Calu3 (cell line): ENCODE measurements around the gene TBC1D9. TPM values are rescaled to one million over a fixed set of nuclear protein-coding genes. Genes with fewer than 3 reads are reported as not detected.

ENCODE experiments used
- BruUV-seq: library from RNA; stranded (reverse); fragments of 400-500 nt; replicated peaks from 2 replicates; lab custom pipeline; 2021; lab: Mats Ljungman, UMichigan
- CTCF ChIA-PET: fragments of 300-600 bp; sonication (Branson Sonifier 250); formaldehyde crosslinking; loops from one replicate; lab custom pipeline; 2022; ENCODE audit warnings: antibody characterized with exemption; lab: Charles Lee
- DNase-seq: peaks from one replicate; pipeline ENCODE4 v3.0.0; 2022
- H3K27ac Mint-ChIP-seq: one replicate; pipeline ENCODE4 v1.8.0; 2022; ENCODE audit warnings: mixed read lengths; ENCODE audit not compliant: unreplicated experiment
- H3K27me3 Mint-ChIP-seq: one replicate; pipeline ENCODE4 v1.8.0; 2022; ENCODE audit warnings: mixed read lengths; ENCODE audit not compliant: unreplicated experiment
- H3K36me3 Mint-ChIP-seq: one replicate; pipeline ENCODE4 v1.8.0; 2022; ENCODE audit warnings: mild to moderate bottlenecking, moderate library complexity, mixed read lengths; ENCODE audit not compliant: insufficient read depth, unreplicated experiment
- H3K4me1 Mint-ChIP-seq: one replicate; pipeline ENCODE4 v1.8.0; 2022; ENCODE audit warnings: mild to moderate bottlenecking, low read depth, mixed read lengths; ENCODE audit not compliant: unreplicated experiment
- H3K4me3 Mint-ChIP-seq: one replicate; pipeline ENCODE4 v1.8.0; 2022; ENCODE audit warnings: mild to moderate bottlenecking, low read depth, moderate library complexity, mixed read lengths; ENCODE audit not compliant: unreplicated experiment
- H3K9me3 Mint-ChIP-seq: one replicate; pipeline ENCODE4 v1.8.0; 2022; ENCODE audit warnings: low read depth, mixed read lengths; ENCODE audit not compliant: unreplicated experiment
- intact Hi-C: fragments of 100-400 bp; cut with micrococcal nuclease; formaldehyde crosslinking; loops from one replicate; pipeline ENCODE4 v1.10.0; 2022; ENCODE audit not compliant: unreplicated experiment
- total RNA-seq: library from RNA; stranded (reverse); gene quantifications from 2 replicates; pipeline ENCODE4 v1.2.3, GENCODE V29; 2022
- TF ChIP-seq, protein P1 (sequence below): fragments of 200-600 bp; IDR thresholded peaks from one replicate; pipeline ENCODE4 v1.8.0; 2022; ENCODE audit warnings: antibody characterized with exemption; ENCODE audit not compliant: unreplicated experiment

The TBC1D9 gene
- total RNA-seq, 1 experiment from 2014 or later: 9.4 TPM

DNA sequence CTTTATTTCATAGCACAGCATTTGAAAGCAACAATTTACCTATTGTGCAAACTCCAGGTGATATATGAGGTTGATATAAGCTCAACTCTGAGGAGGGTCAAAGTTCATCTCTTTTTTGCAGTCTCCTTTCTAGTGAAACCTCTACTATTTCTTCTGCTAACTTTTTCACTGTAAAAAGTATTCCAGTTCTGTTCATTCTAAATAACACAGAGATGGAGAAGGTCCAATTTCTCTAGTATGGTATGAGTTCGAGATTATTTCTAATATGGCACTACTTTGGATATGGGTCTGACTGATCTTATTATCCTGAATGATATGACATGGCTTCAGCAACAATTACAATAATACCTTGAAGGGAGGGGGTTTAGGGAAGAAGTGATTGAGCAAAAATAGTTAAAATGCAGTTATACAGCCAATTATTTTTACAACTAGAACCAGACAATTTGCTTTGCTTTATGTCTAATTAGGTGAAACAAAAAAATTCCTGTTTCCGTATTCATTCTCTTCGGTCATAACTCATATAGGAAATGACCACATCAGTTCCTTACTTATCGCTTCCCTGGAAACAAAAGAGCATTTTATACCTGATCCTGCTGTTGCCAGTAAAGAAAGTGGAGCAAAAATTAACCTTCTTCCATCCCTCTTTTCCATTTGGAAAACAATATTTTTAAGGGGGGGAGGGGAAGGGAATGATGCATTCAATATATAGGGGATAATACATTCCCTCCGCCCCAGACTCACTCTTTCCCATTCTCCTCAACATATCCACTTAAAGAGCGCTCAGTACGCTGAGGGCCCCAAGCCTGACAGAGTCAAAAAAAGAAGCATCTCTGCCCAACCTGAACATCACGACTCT, 1.0 kb downstream of the TBC1D9 start:
- Mint-ChIP-seq H3K4me1 (peaks cover 8% of the 10 kb centered on the region), H3K27ac (no peak overlapping the region), H3K4me3 (peak overlapping the region; percentile 72), H3K27me3 (no peaks in the 10 kb centered on the region), H3K9me3 (no peaks in the 10 kb centered on the region), H3K36me3 (peaks cover 21% of the 10 kb centered on the region)
- CTCF ChIA-PET: no interaction called here
- TF ChIP-seq, protein P1, sequence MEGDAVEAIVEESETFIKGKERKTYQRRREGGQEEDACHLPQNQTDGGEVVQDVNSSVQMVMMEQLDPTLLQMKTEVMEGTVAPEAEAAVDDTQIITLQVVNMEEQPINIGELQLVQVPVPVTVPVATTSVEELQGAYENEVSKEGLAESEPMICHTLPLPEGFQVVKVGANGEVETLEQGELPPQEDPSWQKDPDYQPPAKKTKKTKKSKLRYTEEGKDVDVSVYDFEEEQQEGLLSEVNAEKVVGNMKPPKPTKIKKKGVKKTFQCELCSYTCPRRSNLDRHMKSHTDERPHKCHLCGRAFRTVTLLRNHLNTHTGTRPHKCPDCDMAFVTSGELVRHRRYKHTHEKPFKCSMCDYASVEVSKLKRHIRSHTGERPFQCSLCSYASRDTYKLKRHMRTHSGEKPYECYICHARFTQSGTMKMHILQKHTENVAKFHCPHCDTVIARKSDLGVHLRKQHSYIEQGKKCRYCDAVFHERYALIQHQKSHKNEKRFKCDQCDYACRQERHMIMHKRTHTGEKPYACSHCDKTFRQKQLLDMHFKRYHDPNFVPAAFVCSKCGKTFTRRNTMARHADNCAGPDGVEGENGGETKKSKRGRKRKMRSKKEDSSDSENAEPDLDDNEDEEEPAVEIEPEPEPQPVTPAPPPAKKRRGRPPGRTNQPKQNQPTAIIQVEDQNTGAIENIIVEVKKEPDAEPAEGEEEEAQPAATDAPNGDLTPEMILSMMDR: no peak
- TSS peak; percentile 52 for BruUV-seq
- no peak for DNase-seq
- intact Hi-C loops: no loop called here

DNA sequence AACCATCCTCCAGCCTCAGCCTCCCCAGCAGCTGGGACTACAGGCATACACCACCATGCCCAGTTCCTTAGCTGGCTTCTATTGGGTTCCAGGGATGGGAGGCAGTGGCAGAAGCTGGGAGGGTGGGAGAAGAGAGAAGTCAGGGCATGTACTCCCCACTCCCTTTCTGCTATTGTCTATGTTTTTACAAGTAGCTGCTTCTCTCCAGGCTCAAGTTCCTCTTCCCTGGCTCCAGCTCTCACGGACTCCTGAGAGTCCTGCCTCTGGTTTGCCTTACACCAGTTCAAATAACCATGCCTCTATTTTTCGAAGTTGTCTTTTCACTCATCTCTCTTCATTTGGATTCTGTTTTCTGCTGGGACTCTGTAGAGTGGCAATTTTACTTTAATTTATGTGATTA, 2.9 kb downstream of the TBC1D9 start:
- no peak for DNase-seq
- Mint-ChIP-seq H3K4me1 (peaks cover 8% of the 10 kb centered on the region), H3K4me3 (no peak overlapping the region), H3K9me3 (peaks cover 3% of the 10 kb centered on the region), H3K36me3 (peaks cover 21% of the 10 kb centered on the region), H3K27me3 (no peaks in the 10 kb centered on the region), H3K27ac (no peak overlapping the region)
- no TSS peak for BruUV-seq
- CTCF ChIA-PET: no interaction called here
- TF ChIP-seq, protein P1: no peak
- intact Hi-C loops: no loop called here

DNA sequence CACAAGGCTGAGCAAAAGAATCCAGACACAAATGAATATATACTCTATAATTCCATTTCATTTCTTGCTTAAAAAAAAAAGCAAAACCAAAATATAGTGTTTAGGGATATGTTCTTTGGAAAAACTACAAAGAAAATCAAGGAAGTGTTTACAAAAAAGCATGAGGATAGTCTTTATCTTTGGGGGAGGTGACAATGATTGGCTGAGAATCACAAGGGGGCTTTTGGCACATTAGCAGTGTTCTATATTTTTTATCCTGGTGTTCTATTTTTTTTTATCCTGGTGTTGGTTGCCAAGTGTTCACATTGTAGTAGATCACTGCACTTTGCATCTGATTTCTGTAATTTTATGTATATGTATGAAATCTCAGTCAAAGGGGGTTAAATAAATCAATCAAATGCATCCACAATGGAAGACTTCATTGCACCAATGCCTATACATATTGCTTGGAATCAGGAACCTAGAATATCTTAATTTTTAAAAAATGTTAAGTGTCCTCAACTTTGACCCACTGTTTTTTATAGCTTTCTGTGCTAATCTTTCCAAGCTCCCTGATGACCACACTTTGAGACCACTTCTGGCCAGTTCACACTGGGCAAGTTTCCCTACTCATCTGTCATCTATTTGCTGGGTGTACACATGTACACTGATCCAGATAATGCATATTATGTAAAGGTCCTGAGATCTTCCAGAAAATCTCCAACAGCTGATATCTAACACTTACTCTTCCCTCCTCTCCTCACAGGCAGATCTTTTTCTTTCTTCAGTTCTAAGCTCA, 3.7 kb downstream of the TBC1D9 start:
- intact Hi-C loops: no loop called here
- CTCF ChIA-PET: no interaction called here
- TF ChIP-seq, protein P1: no peak
- no TSS peak for BruUV-seq
- no peak overlapping the region for H3K4me3 Mint-ChIP-seq
- DNase-seq: no peak
- H3K4me1 Mint-ChIP-seq: peaks cover 8% of the 10 kb centered on the region
- H3K27me3 Mint-ChIP-seq: no peaks in the 10 kb centered on the region
- no peak overlapping the region for H3K27ac Mint-ChIP-seq
- peaks cover 6% of the 10 kb centered on the region for H3K9me3 Mint-ChIP-seq
- H3K36me3 Mint-ChIP-seq: peaks cover 21% of the 10 kb centered on the region

DNA sequence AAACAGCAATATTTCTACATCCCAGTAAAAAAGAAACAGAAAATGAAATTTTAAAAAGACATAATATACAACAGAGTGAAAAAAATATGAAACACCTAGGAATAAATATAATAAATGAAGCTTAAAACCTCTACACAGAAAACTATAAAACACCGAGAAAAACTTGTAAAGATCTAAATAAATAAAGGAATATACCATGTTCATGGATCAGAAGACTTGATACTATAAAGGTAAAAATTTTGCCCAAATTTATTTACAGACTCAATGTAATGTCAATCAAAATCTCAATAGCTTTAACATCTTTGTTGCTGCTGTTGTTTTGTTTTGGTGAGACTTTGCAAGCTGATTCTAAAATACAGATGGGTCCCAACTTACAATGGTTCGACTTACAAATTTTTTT, 5.7 kb downstream of the TBC1D9 start:
- H3K4me3 Mint-ChIP-seq: no peak overlapping the region
- CTCF ChIA-PET: interaction anchor here (1.1 kb wide), 1 partner anchor 11 kb away, joined by 4 read pairs; no protein-coding TSS in a partner anchor

More for the DNA sequence above, 5.7 kb downstream of the TBC1D9 start:
- Mint-ChIP-seq H3K9me3 (peaks cover 6% of the 10 kb centered on the region), H3K36me3 (peaks cover 7% of the 10 kb centered on the region), H3K27ac (no peak overlapping the region), H3K4me1 (peaks cover 8% of the 10 kb centered on the region), H3K27me3 (no peaks in the 10 kb centered on the region)
- no TSS peak for BruUV-seq
- intact Hi-C loops: no loop called here
- DNase-seq: no peak
- TF ChIP-seq, protein P1: no peak
